ENCODE data around the gene ATP1A2.

GRCh38 chr1:160188341-160188740 is 72.8 kb downstream of the ATP1A2 start:
- no peak for TF ChIP-seq POLR2A (IDR thresholded peaks at IDR 0.05; ENCODE audit: extremely low read depth, insufficient read length)
- TF ChIP-seq, protein P1, sequence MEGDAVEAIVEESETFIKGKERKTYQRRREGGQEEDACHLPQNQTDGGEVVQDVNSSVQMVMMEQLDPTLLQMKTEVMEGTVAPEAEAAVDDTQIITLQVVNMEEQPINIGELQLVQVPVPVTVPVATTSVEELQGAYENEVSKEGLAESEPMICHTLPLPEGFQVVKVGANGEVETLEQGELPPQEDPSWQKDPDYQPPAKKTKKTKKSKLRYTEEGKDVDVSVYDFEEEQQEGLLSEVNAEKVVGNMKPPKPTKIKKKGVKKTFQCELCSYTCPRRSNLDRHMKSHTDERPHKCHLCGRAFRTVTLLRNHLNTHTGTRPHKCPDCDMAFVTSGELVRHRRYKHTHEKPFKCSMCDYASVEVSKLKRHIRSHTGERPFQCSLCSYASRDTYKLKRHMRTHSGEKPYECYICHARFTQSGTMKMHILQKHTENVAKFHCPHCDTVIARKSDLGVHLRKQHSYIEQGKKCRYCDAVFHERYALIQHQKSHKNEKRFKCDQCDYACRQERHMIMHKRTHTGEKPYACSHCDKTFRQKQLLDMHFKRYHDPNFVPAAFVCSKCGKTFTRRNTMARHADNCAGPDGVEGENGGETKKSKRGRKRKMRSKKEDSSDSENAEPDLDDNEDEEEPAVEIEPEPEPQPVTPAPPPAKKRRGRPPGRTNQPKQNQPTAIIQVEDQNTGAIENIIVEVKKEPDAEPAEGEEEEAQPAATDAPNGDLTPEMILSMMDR (IDR thresholded peaks at IDR 0.05; ENCODE audit: low read depth, low read length) = no peak

Measured in NB4 (cell line).